ENCODE data around the gene LDLRAD4.

GRCh38 chr18:13700153-13700552 lies 481.6 kb downstream of the LDLRAD4 start:
- no peak for TF ChIP-seq POLR2A (IDR thresholded peaks at IDR 0.05)
- no peak for TF ChIP-seq CTCF (IDR thresholded peaks at IDR 0.05)

Data from stomach (tissue), 4 donors.